ENCODE data around the gene TBX4.

Gene TBX4

DNA sequence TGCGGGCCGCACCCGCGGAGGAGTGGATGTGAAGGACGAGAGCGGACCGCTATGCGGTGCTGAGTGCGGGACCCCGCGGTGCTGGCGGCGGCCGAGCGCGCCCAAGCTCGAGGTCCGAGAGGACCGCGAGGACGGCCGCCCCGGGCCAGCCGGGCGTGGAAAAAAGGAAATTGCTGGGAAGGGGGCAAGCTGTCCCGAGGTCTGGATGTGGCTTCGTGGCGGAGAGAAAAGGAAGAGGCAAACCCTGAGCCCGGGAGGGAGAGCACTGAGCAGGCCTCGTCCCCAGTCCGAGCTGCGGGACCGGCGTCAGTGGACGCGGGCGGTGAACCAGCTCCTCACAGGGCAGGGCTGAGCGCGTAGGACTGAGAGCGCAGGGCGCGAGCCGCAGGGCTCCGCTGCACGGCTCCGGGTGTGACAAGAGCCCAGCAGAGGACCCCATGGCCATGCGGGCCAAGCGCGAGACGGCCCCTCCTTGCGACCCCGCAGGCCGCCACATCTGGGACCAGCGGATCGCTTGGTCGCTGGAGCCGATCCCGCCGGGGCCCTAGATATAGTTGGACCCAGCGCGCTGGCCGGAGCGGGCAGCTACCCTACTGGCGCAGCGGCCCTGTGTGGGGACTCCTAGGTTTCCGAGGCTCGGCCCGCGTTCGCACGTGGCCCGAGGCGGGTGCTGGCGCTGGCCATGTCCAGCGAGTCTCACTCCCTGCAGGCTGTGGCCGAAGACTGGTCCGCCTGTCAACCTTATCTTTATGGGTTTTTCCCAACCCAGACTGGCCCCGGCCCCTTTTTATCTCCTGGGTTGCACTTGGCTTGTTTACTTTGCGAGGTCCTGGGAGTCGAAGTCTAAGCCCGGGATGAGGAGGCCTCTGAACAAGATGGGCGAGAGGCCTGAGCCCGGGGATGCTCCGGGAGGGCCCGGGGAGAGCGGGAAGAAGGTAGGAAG, 2.4 kb downstream of the TBX4 start:
- DNase-seq (ENCODE audit: low spot score), result peak; percentile 76

DNA sequence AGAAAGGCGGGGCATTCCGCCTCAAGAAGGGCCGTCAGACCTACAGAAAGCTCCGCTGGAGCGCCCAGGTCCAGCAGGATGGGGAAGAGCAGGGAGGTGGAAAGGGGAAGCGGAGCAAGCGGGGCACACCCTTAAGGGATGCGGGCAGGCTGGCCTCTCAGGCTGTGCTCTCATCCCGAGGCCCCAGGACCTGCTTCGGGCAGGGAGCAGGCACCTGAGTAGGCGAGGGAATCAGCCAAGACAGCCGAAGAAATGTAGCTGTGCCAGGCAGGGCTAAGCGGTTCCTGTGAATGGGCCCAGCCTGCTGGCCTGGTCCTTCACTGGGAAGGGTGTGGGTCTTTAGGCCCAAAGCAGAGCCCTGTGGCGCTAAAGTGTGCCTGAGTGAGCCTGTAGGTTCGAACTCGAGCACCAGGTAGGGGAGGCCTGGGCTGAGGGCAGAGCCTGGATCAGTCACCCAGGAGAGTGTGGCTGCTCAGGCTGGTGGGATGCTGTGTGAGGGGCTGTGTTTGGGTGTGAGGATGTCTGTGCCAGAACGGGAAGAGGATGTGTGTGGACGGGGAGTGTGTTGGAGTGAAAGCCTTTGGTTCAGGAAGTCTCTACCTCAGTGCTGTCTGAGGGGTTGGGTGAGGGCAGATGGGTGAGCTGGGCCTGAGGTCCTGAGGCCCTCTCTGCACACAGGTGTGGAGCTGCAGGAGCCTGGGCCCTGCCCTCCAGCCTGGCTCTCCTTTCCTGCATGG, 3.3 kb downstream of the TBX4 start:
- peak; percentile 66 for DNase-seq (ENCODE audit: low spot score)

DNA sequence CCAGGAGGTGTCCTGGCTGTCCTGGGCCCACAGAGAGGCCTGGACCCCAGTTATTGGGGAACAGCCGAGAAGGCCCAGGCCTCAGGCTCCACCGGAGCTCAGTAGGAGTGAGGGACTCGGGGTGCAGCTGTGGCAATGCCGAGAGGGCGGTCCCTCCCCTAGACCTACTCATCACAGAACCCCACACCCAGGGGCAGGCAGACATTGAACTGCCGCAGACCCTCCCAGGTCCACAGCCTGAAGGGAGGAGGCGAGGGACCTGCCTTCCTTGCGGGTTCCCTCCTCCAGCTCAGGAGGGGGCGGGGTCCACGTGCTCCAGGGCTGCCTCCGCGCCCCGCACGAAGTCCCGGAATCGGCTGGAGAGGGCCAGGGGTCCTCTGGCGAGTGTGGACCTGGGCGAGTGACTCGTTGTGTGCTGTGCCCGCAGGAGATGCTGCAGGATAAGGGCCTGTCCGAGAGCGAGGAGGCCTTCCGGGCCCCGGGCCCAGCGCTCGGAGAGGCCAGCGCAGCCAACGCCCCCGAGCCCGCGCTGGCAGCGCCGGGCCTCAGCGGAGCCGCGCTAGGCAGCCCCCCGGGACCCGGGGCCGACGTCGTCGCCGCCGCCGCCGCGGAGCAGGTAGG, 3.9 kb downstream of the TBX4 start:
- no peak for DNase-seq (ENCODE audit: low spot score)

DNA sequence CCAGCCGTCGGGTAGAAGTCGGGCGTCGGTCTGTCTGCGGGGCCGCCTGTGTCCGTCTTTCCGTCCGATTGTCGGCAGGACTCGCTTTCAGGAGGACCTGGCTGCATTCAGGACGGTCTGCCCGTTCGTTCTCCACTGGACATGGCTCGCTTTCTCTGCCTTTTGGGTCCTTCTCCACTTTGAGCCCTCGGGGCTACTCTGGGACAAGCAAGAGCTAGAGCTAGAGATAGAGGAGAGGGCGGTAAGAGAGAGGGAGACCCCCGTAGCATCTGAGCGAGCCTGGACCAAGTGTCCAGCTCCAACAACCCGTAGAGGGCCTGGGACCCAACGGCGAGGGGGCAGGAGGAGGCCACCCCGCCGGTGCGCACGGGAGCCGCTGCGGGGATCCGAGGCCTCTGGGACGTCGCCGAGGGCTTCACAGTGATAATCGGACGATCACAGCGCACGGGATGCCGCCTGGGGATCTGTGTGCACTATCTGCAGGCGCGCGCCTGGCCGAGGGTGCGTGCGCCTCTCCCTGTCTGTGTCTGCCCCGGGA, 4.5 kb downstream of the TBX4 start:
- peak; percentile 66 for DNase-seq (ENCODE audit: low spot score)

DNA sequence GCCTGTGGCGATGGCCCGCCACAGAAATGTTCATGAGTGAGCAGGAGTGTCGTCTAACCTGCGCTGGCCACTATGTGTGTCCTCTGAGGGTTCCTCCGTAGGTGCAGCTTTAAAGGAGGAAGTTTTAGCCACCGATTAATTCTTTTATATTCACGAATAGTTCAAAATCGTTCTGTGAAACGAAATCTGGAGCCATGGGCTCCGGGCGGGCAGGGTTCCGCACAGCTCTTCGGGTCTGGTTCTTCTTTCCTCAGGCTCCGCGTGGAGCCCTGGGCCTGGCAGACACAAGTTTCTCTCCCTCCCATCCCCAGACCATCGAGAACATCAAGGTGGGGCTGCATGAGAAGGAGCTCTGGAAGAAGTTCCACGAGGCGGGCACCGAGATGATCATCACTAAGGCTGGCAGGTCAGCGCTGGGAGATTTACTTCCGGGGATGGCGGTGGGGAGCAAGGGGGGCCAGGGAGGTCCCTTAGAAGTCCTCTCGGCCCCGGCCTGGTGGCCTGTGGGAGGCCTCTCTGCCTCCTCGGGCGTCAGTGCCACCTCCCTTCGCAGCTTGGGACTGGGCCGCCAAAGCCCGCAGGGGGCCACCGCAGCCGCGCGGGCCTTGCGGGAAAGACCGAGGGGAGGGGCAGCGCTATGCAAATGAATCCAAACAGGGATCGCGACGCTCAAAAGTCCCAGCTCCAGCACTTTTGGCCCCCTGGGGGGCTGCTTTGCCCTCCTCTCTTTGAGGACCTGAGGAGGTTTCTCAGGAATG, 5.2 kb downstream of the TBX4 start:
- peak; percentile 72 for DNase-seq (ENCODE audit: low spot score)

DNA sequence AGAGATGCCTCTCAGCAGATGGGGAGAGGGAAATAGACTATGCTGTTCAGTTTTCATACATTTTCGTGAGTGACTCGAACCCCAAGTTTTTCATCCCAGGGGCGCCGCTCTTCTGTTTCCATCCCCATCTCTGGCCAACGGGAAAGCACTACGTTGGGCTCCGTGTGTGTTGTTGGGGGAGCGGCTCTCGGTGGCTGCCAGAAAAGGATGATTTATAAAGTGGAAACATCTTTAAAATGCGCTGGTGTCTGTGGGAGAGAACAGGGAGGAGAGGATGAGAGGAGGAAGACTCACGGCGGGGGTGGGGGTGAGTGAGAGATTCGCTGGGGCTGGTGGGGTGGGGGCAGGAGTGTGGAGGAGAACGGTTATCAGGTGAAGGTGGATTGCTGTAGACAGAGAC, 5.8 kb downstream of the TBX4 start:
- DNase-seq (ENCODE audit: low spot score), result no peak

DNA sequence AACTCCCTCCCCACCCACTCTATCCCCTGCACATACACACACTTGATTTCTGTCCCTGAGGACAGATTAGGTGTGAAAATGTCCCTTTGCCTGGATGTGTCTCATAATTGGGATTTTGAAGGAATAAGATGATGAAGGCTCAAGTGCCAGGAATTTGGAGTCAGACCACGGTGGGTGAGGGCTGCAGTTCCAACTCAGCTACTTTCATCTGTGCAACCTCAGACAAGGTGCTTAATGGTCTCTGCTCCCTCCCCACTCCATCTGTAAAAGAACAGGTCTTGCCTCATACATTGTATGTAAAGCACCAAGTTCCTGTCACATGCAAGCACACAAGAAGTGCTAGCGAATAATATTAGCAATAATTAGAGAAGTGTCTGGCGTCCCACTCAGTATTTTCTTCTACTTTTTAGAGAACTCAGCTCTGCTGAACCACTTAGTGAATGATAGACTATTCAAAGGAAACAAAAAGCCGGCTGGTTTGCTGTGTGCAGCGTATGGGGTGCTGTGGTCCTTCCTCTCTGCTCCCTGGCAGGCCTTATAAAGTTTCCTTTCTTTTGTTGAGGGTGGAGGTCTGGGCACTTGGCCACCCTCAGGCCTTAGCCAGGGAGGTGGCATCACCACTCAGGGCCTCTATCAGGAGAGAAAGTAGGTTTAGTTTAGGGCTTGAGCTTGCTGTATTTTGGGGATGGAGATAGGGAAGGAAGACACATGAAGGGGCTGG, 6.4 kb downstream of the TBX4 start:
- DNase-seq (ENCODE audit: low spot score), result peak; percentile 43

DNA sequence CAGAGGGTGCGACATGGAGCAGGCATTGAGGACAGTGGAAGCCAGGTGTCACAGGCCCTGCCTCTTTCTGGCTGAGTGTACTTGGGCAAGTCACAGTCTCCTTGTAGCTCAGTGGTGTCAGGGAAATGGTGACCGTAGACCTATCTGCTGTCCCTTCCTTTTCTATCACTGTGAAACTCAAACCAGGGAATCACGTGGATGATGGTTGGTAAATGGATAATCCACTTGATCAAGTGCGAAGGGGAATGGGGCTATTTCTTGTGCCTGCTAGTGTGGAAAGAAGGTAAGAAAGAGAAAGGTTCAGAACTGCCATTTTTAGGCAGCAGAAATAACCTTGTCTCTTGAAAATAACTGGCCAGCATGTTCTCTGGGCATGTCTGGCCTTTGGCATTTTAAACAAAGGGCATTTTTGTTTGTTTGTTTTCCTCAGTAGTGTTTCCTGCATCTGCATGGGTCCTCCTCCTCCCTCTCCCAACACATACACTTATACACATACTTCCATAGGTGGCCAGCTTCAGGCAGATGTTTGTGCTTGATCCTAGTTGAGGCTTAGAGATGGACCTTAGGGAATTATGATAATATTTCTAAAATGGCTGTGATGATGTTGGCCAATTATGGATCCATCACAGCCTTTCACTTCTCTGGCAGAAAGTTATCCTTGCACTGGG, 7.1 kb downstream of the TBX4 start:
- no peak for DNase-seq (ENCODE audit: low spot score)

DNA sequence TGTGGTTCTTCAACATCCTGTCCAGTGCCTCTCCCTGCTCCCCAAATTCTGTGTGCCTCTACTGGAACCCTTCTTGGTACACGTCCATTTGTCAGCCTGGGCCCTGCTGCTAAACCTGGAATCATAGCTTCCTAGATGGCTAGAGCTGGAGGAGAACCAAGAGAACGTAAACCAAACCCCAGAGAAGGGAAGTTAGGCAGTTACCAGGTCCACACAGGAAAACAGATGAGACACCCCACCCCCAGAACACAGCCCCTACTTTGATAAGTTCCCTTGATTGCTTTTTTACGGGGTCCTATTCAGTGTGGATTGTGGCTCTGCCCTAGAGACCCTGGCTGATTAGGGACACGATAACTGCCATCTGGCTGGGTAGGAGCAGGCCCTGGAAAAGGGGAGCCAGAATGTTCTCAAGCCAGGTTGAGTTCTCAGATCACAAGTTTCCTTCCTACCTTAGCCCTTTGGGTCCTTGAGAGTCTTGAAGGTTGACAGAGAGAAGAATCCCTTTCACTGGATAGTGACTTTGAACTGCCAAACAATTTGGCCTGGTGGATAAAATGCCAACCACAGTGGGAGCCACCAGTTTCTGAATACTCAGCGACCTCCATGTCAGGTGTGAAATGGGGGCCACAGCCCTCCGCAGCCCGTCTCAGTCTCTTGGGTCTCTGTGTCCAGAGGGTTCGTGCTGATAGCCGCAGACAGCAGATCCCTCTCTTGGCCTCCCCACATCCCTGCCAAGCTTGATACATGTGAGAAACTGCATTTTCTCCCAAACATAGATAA, 7.9 kb downstream of the TBX4 start:
- peak; percentile 43 for DNase-seq (ENCODE audit: low spot score)

DNA sequence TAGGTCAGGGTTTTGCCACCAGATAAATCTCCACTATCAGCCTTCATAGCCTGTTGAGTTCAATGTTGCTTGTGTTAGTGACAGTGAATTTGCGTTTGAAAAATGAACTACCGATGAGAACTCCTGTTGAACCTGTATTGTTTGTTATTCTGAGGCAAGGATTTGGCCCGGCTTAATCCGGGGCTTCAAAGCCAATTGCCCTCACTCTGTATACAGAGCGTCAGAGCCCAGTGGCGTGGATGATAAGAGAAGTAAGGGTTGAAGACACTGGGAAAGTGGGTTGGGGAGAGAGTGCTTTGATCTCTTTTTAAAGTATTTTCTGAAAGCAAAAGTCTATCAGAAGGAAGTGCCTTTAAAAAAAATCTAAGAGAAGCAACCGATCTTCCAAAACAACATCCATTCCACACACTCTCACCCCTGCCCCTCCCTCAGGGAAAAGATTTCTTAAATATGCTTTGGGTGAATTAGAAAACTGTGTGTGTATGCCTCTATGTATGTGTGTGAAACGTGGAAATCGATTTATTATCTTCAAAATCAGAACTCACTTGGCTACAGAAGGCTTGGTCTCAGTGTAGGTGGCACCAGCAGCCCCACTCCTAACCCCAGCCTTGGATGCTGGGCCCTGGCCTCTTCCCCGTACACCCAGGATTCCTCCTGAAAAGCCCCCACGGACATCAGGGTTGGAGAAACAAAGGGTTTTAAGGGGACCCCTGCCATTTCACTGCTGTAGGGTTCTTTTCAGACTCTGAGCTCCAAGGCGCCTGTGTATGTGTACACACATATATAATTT, 8.8 kb downstream of the TBX4 start:
- peak; percentile 48 for DNase-seq (ENCODE audit: low spot score)

DNA sequence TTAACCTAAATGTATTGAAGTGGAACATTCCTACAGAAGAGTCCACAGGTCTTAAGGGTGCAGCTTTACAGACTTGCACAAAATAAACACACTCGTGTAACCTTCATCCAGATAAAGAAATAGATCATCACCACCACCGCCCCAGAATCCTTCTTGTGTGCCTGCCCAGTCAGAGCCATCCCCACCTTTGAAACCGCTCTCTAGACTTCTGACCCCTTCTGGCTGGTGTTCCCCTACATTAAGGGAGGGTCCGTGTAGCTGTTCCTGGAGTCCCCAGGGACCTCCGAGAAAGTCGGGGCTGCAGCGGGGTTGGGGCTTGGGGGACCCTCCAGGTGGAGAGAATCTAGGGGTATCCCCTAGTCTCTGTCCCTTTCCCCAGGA, 9.4 kb downstream of the TBX4 start:
- DNase-seq (ENCODE audit: low spot score), result no peak

DNA sequence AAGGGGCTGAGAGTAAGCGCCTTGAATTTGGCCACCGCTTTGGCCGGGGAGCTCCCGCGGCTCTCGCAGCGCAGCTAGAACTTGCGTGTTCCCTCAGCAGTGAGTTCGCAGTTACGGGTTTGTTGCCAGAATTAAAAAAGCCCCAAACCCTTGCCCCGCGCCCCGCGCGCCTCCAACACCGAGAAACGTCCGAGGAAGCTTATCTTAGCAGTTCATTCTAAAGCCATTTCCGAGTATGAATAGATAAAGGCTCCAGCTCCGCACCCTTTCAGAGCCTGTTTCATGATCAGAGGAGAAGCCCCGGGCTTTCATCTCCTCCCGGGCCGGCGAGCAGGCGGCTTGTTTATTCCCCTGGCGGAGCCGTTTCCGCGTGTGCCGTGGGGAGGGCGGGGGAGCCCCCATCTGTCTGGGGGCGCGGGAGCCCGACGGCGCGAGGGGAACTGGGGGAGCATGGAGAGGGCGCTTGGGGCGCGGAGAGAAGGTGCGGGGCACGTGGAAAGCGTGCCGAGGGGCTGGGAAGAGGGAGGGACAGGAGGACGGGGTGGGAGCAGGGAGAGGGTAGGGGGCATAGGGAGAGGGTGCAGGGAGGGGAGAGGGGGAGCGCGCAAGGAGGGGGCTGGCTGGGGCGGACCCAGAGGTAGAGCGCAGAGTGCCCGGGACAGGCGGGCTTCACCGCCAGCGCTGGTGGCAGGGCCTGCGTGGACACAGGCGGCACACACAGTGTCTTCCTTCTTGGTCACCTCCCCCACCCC, 9.9 kb downstream of the TBX4 start:
- DNase-seq (ENCODE audit: low spot score), result no peak

DNA sequence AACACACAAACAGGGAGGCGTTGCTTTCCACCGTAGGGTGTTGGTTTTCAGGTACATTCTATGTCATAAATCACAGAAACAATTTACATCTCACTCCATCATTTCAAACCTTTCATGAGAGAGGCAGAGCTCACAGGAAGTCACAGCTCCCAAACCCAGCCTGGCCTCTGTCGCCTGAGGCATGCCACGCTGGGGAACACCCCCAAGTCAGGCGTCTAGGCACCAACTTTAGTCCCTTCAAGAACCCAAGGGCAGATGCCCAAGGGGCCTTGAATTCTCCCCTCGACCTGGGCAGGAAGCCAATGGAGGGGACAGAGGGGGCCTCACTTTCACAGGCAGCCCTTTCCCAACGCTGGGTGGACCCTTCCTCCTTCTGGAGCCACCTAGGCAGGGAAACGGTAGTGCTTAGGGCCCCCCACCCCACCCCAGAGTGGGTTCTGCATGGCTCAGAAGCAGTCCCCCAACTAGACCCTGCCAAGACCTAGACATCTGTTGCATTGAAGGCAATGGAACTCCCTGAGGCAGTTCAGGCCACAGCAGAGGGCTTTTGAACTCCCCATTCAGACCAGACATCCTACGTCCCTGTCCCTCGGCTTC, 10.6 kb downstream of the TBX4 start:
- DNase-seq (ENCODE audit: low spot score), result no peak

DNA sequence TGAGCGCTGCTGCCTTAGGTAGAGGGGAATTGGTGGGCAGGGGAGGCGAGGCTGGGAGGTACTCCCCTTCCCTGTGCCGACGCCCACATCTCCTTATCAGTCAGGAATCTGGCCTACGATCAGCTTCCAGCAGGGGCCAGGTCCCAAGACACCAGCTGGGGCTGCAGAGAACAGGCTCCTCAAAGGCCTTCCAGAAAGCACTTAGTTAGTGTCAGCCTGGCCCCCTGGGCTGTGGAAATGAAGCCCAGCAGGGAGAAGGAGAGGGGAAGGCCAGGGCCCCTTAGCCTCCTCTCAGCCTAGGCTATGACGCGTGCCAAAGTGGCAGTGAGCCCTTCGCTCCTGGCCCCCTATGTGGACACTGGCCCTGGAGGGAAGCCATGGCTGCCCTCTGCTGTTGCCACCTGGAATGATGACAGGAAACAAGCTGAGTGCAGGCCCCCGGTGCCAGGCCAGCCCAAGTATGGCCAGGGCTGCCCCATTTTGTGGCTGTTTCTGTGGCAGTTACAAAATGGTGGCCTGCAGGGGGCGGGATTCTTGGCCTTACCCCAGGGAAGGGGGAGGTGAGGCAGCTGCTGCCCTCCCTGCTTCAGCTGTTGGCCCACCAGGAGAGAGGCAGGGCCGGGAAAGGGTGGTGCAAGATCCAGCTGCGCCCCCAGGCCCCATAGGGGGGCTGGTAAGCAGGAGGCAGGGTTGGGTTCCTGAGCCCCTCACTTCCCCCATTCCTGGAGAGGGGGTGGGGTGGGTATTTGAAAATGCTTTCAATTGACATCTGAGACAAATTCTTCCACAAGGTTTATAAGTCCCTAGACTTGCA, 11.3 kb downstream of the TBX4 start:
- no peak for DNase-seq (ENCODE audit: low spot score)

DNA sequence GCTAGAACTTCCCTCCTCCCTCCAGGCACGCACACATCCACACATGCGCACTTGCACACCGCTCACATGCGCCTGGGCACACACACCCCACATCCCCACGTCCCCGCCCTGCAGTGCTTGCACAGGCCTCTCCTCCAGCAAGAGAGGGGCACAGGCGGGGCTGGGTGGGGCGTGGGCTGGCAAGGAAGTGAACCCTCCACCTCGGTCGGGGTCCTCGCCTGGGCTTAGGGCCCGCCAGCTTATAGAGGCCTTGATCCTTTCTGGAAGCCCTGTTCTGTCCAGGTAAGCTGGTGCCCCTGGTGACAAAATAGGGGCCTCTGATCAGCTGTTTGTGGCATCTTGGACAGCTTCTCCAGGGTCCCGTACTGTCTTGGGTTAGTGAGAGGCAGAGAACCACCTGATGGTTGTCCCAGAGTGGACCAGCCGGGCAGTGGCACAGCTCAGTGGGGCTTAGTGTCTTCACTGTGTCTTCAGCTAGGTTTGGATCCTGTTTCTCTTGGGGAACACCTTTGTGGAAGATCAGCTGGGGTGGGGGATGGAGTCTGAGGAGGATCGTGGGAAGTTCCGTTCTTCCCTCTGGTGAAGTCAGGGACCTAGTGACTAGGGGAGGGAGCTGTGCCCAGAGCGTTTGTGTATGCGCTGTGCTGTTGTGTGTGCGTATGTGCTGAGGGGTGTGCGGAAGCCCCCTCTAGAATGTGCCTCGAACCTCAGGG, 12.1 kb downstream of the TBX4 start:
- DNase-seq (ENCODE audit: low spot score), result no peak

DNA sequence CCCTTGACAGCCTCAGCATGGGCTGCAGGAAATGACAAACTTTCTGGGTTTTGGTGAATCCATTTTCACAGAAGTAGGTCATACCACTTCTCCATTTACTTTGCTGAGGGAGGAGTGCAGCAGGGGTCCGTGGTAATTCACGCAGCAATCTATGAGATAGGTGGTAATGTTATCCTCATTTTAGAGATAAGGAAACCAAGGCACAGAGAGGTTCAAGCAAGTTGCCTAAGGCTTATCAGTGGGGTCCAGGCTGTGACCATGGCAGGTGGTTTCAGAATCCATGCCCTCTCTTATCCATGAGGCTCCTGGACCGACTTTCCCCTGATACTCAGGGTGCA, 12.6 kb downstream of the TBX4 start:
- no peak for DNase-seq (ENCODE audit: low spot score)

Data from ecto neural progenitor cell (in vitro differentiated cells).